M059J (cell line): ENCODE measurements around the gene SNX30. TPM values are rescaled to one million over a fixed set of nuclear protein-coding genes. Genes with fewer than 3 reads are reported as not detected.
A peak's percentile ranks its signal among the peaks of the same experiment; 100 is the strongest.

Source experiments
- DNase-seq: peaks from one replicate; pipeline ENCODE4 v3.0.0-alpha.2; 2012; ENCODE audit warnings: low read depth
- total RNA-seq: library from RNA; depleted of rRNA; stranded (reverse); fragments of >200 nt; shearing (Covaris generic); gene quantifications from 2 replicates; pipeline ENCODE4 v1.2.3, GENCODE V29; 2014

SNX30 gene
- total RNA-seq, 1 experiment from 2014 or later: 11.0 TPM

- no peak for DNase-seq
Measured at GRCh38 chr9:112783551-112783954, 33.0 kb downstream of the SNX30 start.

- DNase-seq: peak; percentile 20
Measured at GRCh38 chr9:112784020-112784785, 33.6 kb downstream of the SNX30 start.

GRCh38 chr9:112785986-112786385, 35.4 kb downstream of the SNX30 start:
- peak; percentile 46 for DNase-seq

- no peak for DNase-seq
Measured at GRCh38 chr9:112786829-112787520, 36.4 kb downstream of the SNX30 start.

GRCh38 chr9:112787978-112788377, 37.4 kb downstream of the SNX30 start:
- DNase-seq: no peak

GRCh38 chr9:112789473-112789872, 38.9 kb downstream of the SNX30 start:
- no peak for DNase-seq

- DNase-seq: peak; percentile 11
Measured at GRCh38 chr9:112789891-112790774, 39.6 kb downstream of the SNX30 start.

GRCh38 chr9:112792670-112793069, 42.1 kb downstream of the SNX30 start:
- no peak for DNase-seq

GRCh38 chr9:112793213-112793810, 42.8 kb downstream of the SNX30 start:
- DNase-seq: peak; percentile 72

- no peak for DNase-seq
Measured at GRCh38 chr9:112794731-112795130, 44.2 kb downstream of the SNX30 start.

GRCh38 chr9:112795921-112796320, 45.4 kb downstream of the SNX30 start:
- no peak for DNase-seq

- DNase-seq: no peak
Measured at GRCh38 chr9:112796485-112796884, 45.9 kb downstream of the SNX30 start.

GRCh38 chr9:112809351-112809848, 58.8 kb downstream of the SNX30 start:
- no peak for DNase-seq

- no peak for DNase-seq
Measured at GRCh38 chr9:112809906-112810305, 59.3 kb downstream of the SNX30 start.

GRCh38 chr9:112810696-112811490, 60.3 kb downstream of the SNX30 start:
- no peak for DNase-seq

GRCh38 chr9:112811518-112811917, 61.0 kb downstream of the SNX30 start:
- DNase-seq: no peak

- DNase-seq: no peak
Measured at GRCh38 chr9:112815868-112816267, 65.3 kb downstream of the SNX30 start.

GRCh38 chr9:112817860-112818203, 67.3 kb downstream of the SNX30 start:
- DNase-seq: no peak

GRCh38 chr9:112819635-112820496, 69.3 kb downstream of the SNX30 start:
- peak; percentile 71 for DNase-seq

GRCh38 chr9:112820881-112821280, 70.3 kb downstream of the SNX30 start:
- peak; percentile 42 for DNase-seq
